Karpas-422 (cell line): Measurements from ENCODE around the gene TMEM131L. TPM values are rescaled to one million over a fixed set of nuclear protein-coding genes. Genes with fewer than 3 reads are reported as not detected.

Experiments used
- DNase-seq: peaks from one replicate; pipeline ENCODE4 v3.0.0-alpha.2; 2015
- H2AFZ ChIP-seq: fragments of 200-600 bp; sonication (generic); 2 replicates; pipeline ENCODE4 v1.6.1; 2014; ENCODE audit warnings: antibody characterized with exemption, low read length, mixed read lengths
- H3K27ac ChIP-seq: fragments of 200-600 bp; sonication (generic); 2 replicates; pipeline ENCODE4 v1.5.1; 2014; ENCODE audit warnings: mild to moderate bottlenecking, low read length, moderate library complexity
- H3K27me3 ChIP-seq: fragments of 200-600 bp; sonication (generic); 2 replicates; pipeline ENCODE4 v1.6.1; 2014; ENCODE audit warnings: low read length, mixed read lengths
- H3K36me3 ChIP-seq: fragments of 200-600 bp; sonication (generic); 2 replicates; pipeline ENCODE4 v1.6.1; 2014; ENCODE audit warnings: low read length, mixed read lengths; ENCODE audit not compliant: insufficient read depth
- H3K4me1 ChIP-seq: fragments of 200-600 bp; sonication (generic); 2 replicates; pipeline ENCODE4 v1.6.1; 2014; ENCODE audit warnings: mild to moderate bottlenecking, low read length, mixed read lengths
- H3K4me2 ChIP-seq: fragments of 200-600 bp; sonication (generic); 2 replicates; pipeline ENCODE4 v1.6.1; 2014; ENCODE audit warnings: low read length, low read depth, mild to moderate bottlenecking; ENCODE audit not compliant: poor library complexity, severe bottlenecking
- H3K4me3 ChIP-seq: fragments of 200-600 bp; sonication (generic); 2 replicates; pipeline ENCODE4 v1.5.1; 2014; ENCODE audit warnings: mild to moderate bottlenecking, antibody characterized with exemption, low read length, mixed read lengths
- H3K79me2 ChIP-seq: fragments of 200-600 bp; sonication (generic); 2 replicates; pipeline ENCODE4 v1.6.1; 2014; ENCODE audit warnings: mild to moderate bottlenecking, low read length, mixed read lengths
- H3K9ac ChIP-seq: fragments of 200-600 bp; sonication (generic); 2 replicates; pipeline ENCODE4 v1.6.0; 2014; ENCODE audit warnings: low read length
- H3K9me2 ChIP-seq: fragments of 200-600 bp; sonication (generic), shearing (Covaris generic); replicated peaks from 2 replicates; pipeline ENCODE4 v1.6.0; 2014; ENCODE audit warnings: mild to moderate bottlenecking, low read length, moderate library complexity; ENCODE audit not compliant: insufficient read depth
- H3K9me3 ChIP-seq: fragments of 300-700, 200-600 bp; sonication (generic); 2 replicates; pipeline ENCODE4 v1.6.1; 2014; ENCODE audit warnings: low read length, mixed read lengths
- H4K20me1 ChIP-seq: fragments of 200-600 bp; sonication (generic); 2 replicates; pipeline ENCODE4 v1.6.1; 2014; ENCODE audit warnings: mild to moderate bottlenecking, antibody characterized with exemption, low read length, low read depth; ENCODE audit not compliant: insufficient read depth
- total RNA-seq: library from RNA; depleted of rRNA; stranded (reverse); fragments of >200 nt; shearing (Covaris generic); gene quantifications from 2 replicates; pipeline ENCODE4 v1.2.3, GENCODE V29; 2014; ENCODE audit warnings: low replicate concordance

Gene TMEM131L
- total RNA-seq, 1 experiment from 2014 or later: 54.8 TPM

DNA sequence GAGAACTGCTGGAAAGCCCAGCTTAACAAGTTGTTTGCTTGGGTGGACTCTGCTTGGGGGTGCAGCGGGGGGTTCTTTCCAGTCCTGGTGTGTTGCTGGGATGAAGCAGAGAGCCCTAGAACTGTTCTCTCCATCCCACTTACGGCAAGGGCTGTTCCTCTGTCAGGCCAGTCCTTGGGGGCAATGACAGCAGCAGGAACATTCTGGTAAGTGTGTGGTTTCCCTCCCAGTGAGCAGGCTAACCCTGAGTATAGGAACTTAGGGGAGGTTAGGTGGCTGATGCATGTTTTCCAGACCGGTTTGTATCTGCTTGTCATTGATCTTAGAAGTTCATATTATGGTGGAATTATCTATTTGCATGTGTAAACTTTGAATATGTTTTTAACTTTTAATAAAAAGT lies 171.0 kb downstream of the TMEM131L start:
- Histone ChIP-seq H4K20me1 (no peaks in the 10 kb centered on the region), H3K4me1 (no peaks in the 10 kb centered on the region), H3K27ac (no peak overlapping the region), H3K36me3 (peaks cover 37% of the 10 kb centered on the region), H2AFZ (no peak overlapping the region), H3K4me2 (no peak overlapping the region), H3K9ac (no peak overlapping the region), H3K27me3 (no peaks in the 10 kb centered on the region), H3K4me3 (no peak overlapping the region), H3K79me2 (no peaks in the 10 kb centered on the region), H3K9me2 (no peaks in the 10 kb centered on the region), H3K9me3 (no peaks in the 10 kb centered on the region)
- no peak for DNase-seq

DNA sequence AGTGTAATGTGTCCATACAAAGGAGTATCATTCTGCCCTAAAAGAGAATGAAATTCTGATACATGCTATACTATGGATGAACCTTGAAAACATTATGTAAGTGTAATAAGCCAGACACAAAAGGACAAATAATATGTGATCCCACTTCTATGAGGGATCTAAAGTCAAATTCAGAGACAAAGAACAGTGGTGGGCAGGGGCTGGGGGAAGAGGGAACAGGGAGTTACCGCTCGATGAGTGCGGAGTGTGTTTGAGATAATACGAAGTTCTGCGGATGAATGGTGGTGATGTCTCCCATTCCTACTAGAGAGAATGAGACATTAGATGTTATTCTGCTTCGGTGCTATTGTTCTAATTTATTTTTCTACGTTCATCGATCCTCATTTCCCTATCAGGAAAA lies 171.9 kb downstream of the TMEM131L start:
- peaks cover 32% of the 10 kb centered on the region for H3K36me3 ChIP-seq
- no peaks in the 10 kb centered on the region for H4K20me1 ChIP-seq
- no peaks in the 10 kb centered on the region for H3K79me2 ChIP-seq
- DNase-seq: no peak
- no peaks in the 10 kb centered on the region for H3K9me2 ChIP-seq
- no peaks in the 10 kb centered on the region for H3K27me3 ChIP-seq
- H3K4me1 ChIP-seq: peaks cover 4% of the 10 kb centered on the region
- H3K9me3 ChIP-seq: no peaks in the 10 kb centered on the region
- H3K4me3 ChIP-seq: no peak overlapping the region
- H3K9ac ChIP-seq: no peak overlapping the region
- no peak overlapping the region for H3K27ac ChIP-seq
- no peak overlapping the region for H2AFZ ChIP-seq
- no peak overlapping the region for H3K4me2 ChIP-seq

DNA sequence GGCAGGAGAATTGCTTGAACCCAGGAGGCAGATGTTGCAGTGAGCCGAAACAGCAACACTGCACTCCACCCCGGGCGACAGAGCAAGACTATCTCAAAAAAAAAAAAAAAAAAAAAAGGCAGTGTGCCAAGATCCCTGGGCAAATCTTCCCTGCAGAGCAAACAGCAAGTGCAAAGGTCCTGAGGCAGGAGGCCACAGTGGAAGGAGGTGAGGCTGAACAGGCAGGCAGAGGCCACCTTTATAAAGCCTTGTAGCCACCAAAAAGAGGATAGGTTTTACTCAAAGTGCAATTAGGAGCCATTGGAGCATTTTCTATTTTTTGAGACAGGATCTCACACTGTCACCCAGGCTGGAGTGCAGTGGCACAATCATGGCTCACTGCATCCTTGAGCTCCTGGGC lies 172.8 kb downstream of the TMEM131L start:
- no peak overlapping the region for H3K4me3 ChIP-seq
- H4K20me1 ChIP-seq: no peaks in the 10 kb centered on the region
- H3K9ac ChIP-seq: no peak overlapping the region
- no peaks in the 10 kb centered on the region for H3K9me2 ChIP-seq
- H3K36me3 ChIP-seq: peaks cover 25% of the 10 kb centered on the region
- H3K4me1 ChIP-seq: peaks cover 11% of the 10 kb centered on the region
- H3K27me3 ChIP-seq: no peaks in the 10 kb centered on the region
- no peaks in the 10 kb centered on the region for H3K79me2 ChIP-seq
- no peak overlapping the region for H3K4me2 ChIP-seq
- no peaks in the 10 kb centered on the region for H3K9me3 ChIP-seq
- H2AFZ ChIP-seq: no peak overlapping the region
- no peak for DNase-seq
- H3K27ac ChIP-seq: no peak overlapping the region

- Histone ChIP-seq H3K9ac (no peak overlapping the region), H3K79me2 (no peaks in the 10 kb centered on the region), H3K4me2 (no peak overlapping the region)
Measured at GRCh38 chr4:153639833-153640802, 174.0 kb downstream of the TMEM131L start.

DNA sequence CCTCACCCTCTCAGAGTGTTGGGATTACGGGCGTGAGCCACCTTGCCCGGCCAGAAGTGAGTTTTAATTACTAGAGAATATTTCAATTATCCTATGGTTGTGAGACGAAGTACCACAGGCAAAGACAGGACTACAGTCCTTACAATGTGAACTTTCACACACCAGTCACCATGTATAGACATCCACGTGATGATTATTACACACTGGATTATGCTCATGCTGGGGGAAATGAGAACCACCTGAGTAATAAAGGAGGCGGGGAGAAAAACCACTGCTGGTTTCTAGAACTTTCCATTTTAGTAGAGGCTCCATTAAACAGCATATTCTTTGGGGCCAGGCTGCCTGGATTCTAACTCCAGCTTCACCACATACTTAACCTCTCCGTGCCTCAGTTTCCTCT lies 175.4 kb downstream of the TMEM131L start:
- no peaks in the 10 kb centered on the region for H3K79me2 ChIP-seq
- DNase-seq: no peak
- H3K4me2 ChIP-seq: no peak overlapping the region
- no peak overlapping the region for H2AFZ ChIP-seq
- H3K27me3 ChIP-seq: no peaks in the 10 kb centered on the region
- H4K20me1 ChIP-seq: no peaks in the 10 kb centered on the region
- no peak overlapping the region for H3K27ac ChIP-seq
- H3K9me3 ChIP-seq: no peaks in the 10 kb centered on the region; the same call in 1 of the 2 replicates
- H3K36me3 ChIP-seq: peaks cover under 1% of the 10 kb centered on the region; the same call in 1 of the 2 replicates
- peaks cover 11% of the 10 kb centered on the region for H3K4me1 ChIP-seq
- H3K9ac ChIP-seq: no peak overlapping the region
- H3K4me3 ChIP-seq: no peak overlapping the region
- H3K9me2 ChIP-seq: no peaks in the 10 kb centered on the region

More at GRCh38 chr4:153639833-153640802, 174.0 kb downstream of the TMEM131L start:
- H3K27me3 ChIP-seq: no peaks in the 10 kb centered on the region
- H3K9me3 ChIP-seq: no peaks in the 10 kb centered on the region; the same call in 1 of the 2 replicates
- H4K20me1 ChIP-seq: no peaks in the 10 kb centered on the region
- H3K36me3 ChIP-seq: peaks cover 14% of the 10 kb centered on the region; the same call in 1 of the 2 replicates
- no peak overlapping the region for H3K4me3 ChIP-seq
- peak overlapping the region; percentile 44; the same call in 1 of the 2 replicates for H3K27ac ChIP-seq
- H3K4me1 ChIP-seq: peaks cover 11% of the 10 kb centered on the region
- DNase-seq: no peak
- H3K9me2 ChIP-seq: no peaks in the 10 kb centered on the region
- H2AFZ ChIP-seq: peak overlapping the region; percentile 65; the same call in 1 of the 2 replicates

GRCh38 chr4:153643406-153644383 lies 177.5 kb downstream of the TMEM131L start:
- Histone ChIP-seq H2AFZ (peak overlapping the region; percentile 30; the same call in 1 of the 2 replicates), H3K4me3 (no peak overlapping the region), H3K27ac (peak overlapping the region; percentile 65), H3K27me3 (no peaks in the 10 kb centered on the region), H3K9ac (peak overlapping the region; percentile 18; the same call in 1 of the 2 replicates), H3K9me2 (no peaks in the 10 kb centered on the region), H3K4me1 (peaks cover 22% of the 10 kb centered on the region), H3K79me2 (no peaks in the 10 kb centered on the region), H3K36me3 (no peaks in the 10 kb centered on the region), H3K9me3 (no peaks in the 10 kb centered on the region; the same call in 1 of the 2 replicates), H4K20me1 (no peaks in the 10 kb centered on the region), H3K4me2 (peak overlapping the region; percentile 47)
- peak; percentile 95 for DNase-seq

DNA sequence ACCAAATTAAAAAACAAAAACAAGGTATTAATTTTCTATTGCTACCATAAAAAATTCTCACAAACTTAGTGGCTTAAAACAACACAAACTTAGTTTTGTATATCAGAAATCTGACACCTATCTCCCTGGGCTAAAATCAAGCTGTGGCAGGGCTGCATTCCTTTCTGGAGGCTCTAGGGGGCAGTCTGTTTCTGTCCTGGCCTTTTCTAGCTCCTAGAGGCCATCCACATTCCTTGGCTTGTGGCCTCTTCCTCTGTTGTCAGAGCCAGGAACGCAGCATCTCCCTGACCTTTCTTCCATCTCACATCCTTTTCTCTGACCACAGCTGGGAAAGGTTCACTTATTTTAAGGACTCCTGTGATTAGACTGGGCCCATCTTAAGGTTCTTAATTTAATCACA lies 179.0 kb downstream of the TMEM131L start:
- Histone ChIP-seq H3K79me2 (no peaks in the 10 kb centered on the region), H3K27me3 (no peaks in the 10 kb centered on the region), H3K9ac (no peak overlapping the region), H3K4me2 (no peak overlapping the region), H3K4me1 (peaks cover 22% of the 10 kb centered on the region), H4K20me1 (no peaks in the 10 kb centered on the region), H3K27ac (no peak overlapping the region), H3K9me2 (no peaks in the 10 kb centered on the region), H3K9me3 (no peaks in the 10 kb centered on the region; the same call in 1 of the 2 replicates), H3K4me3 (no peak overlapping the region), H2AFZ (no peak overlapping the region), H3K36me3 (no peaks in the 10 kb centered on the region)
- DNase-seq: peak; percentile 71
